GM06990 (cell line): ENCODE results near the gene MYO16.

ENCODE experiments used
- DNase-seq: peaks from one replicate; pipeline ENCODE4 v3.0.0-alpha.2; 2011; ENCODE audit not compliant: insufficient read length; ENCODE audit errors: extremely low read depth
- H3K27me3 ChIP-seq: replicated peaks from 2 replicates; pipeline ENCODE4 v1.6.0; 2011; ENCODE audit warnings: low read length; ENCODE audit not compliant: control insufficient read depth, insufficient read depth
- H3K36me3 ChIP-seq: 2 replicates; pipeline ENCODE4 v1.5.1; 2011; ENCODE audit warnings: low read length; ENCODE audit not compliant: control insufficient read depth, insufficient read depth
- H3K4me3 ChIP-seq: replicated peaks from 2 replicates; pipeline ENCODE4 v1.5.1; 2011; ENCODE audit warnings: low read depth, mild to moderate bottlenecking, control low read depth, low read length
- TF ChIP-seq, protein P1 (sequence below): IDR thresholded peaks from 2 replicates; pipeline ENCODE4 v1.5.1; 2011; ENCODE audit warnings: low read length, control low read depth, mild to moderate bottlenecking, inconsistent platforms; ENCODE audit not compliant: insufficient read depth, poor library complexity, severe bottlenecking

Gene MYO16

DNA sequence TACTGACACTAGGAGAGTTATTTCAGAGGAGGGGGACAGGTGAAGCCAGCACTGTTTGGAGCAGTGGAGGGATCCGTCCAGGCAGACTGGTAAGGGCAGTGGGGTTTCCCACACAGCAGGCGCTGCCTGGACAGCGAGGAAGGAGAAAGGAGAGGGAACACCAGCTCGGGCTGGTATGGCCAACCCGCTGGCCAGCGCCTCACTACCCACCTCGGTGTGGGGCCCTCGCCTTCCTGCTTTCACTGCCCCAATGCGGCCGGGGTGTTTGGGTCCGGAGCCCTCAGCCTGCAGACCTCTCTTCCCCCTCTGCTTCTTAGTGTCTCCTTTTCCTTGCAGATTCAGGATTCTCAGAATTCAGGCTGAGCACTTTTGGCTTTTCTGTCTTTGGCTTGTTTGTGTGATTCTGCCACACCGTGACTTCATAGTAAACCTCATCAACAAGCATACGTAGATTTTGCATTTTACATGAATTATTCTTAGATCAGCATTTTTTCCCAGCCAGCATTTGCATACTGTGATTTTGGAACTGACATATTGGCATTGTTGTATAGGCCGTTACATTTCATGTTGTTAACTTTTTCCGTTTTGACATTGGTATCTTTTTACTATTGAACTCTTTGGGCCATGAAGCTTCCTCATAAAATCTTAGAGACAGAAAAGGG, 294.1 kb downstream of the MYO16 start:
- Histone ChIP-seq H3K27me3 (no peaks in the 10 kb centered on the region), H3K4me3 (no peak overlapping the region), H3K36me3 (no peaks in the 10 kb centered on the region)
- no peak for DNase-seq
- TF ChIP-seq, protein P1, sequence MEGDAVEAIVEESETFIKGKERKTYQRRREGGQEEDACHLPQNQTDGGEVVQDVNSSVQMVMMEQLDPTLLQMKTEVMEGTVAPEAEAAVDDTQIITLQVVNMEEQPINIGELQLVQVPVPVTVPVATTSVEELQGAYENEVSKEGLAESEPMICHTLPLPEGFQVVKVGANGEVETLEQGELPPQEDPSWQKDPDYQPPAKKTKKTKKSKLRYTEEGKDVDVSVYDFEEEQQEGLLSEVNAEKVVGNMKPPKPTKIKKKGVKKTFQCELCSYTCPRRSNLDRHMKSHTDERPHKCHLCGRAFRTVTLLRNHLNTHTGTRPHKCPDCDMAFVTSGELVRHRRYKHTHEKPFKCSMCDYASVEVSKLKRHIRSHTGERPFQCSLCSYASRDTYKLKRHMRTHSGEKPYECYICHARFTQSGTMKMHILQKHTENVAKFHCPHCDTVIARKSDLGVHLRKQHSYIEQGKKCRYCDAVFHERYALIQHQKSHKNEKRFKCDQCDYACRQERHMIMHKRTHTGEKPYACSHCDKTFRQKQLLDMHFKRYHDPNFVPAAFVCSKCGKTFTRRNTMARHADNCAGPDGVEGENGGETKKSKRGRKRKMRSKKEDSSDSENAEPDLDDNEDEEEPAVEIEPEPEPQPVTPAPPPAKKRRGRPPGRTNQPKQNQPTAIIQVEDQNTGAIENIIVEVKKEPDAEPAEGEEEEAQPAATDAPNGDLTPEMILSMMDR, result no peak

DNA sequence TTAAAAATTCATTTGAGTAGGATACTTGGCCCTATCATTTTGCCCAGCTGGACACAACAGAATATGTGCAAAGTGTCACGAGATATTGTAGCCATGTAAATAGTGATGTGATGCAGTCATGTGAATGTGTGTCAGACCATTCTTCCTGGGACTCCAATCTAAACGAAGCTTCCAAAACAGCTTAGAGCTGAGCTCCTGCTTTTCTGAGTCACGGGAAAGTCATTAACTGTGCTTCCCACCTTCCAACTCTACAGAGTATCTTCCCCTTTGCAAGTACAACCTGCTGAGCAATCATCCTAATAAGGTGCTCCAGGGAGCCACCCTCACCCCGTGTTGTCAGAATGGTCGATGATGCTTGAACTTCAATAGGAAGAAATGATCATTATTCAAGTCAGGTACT, 294.7 kb downstream of the MYO16 start:
- no peak for DNase-seq
- Histone ChIP-seq H3K27me3 (no peaks in the 10 kb centered on the region), H3K4me3 (no peak overlapping the region), H3K36me3 (no peaks in the 10 kb centered on the region)
- TF ChIP-seq, protein P1, result no peak

DNA sequence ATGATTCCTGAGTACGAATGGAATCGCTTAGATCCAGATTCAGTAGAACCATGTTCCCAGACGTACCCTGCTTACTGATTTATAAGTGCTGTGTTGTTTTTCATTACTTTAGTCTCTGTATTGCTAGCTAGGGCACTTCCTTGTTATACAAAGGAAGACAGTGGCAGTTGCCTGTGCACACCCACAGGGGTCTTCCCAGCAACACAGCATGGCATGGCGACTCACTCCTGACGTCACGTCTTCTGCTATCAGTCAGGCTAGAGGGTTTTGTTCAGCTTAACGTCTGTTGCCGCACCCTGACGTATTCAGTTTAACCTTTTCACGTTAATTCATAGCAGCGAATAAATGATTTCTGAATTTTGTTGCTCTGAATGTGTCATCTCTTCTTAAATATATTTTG, 295.1 kb downstream of the MYO16 start:
- no peak for DNase-seq
- Histone ChIP-seq H3K27me3 (no peaks in the 10 kb centered on the region), H3K4me3 (no peak overlapping the region)

DNA sequence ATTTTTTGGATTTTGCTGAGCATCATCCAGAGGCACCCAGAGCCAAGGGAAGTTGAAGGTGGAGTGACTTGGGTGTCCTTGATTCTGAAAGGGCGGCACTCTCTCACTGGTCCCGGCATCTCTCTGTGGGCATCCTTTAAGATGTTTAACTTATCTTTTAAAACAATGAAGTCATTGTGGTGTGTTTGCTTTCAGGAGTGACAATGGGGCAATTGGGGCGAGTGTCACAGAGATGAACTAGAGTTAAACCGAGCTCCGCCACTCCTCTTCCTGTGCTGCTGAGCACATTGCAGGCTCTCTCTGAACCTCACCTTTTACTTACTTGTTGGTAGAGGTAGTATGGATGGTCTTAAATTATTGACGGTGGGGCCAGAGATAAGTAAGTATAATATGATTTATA, 295.7 kb downstream of the MYO16 start:
- no peak for DNase-seq
- Histone ChIP-seq H3K4me3 (no peak overlapping the region), H3K36me3 (no peaks in the 10 kb centered on the region), H3K27me3 (no peaks in the 10 kb centered on the region)
- TF ChIP-seq, protein P1, result no peak

More for the DNA sequence above, 295.1 kb downstream of the MYO16 start:
- H3K36me3 ChIP-seq, result no peaks in the 10 kb centered on the region
- TF ChIP-seq, protein P1, result no peak

DNA sequence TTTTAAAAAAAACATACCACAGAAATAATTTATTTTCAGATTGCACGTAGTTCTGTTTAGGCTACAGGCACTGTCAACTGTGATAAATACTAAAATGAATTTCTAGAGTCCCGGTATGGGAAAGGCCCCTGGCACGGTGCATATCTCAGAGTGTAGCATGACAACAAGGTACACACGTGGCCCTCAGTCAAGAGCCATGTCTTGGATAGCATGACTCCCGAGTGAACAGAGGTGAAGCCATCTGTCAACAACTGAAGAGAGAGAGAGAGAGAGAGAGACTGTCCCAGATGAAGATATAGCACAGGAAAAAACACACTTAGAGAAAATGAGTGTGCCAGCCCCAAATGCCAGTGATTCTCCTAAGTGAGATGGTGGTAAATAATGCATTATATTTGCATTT, 297.5 kb downstream of the MYO16 start:
- Histone ChIP-seq H3K4me3 (no peak overlapping the region), H3K36me3 (no peaks in the 10 kb centered on the region), H3K27me3 (no peaks in the 10 kb centered on the region)
- TF ChIP-seq, protein P1, result no peak
- no peak for DNase-seq

DNA sequence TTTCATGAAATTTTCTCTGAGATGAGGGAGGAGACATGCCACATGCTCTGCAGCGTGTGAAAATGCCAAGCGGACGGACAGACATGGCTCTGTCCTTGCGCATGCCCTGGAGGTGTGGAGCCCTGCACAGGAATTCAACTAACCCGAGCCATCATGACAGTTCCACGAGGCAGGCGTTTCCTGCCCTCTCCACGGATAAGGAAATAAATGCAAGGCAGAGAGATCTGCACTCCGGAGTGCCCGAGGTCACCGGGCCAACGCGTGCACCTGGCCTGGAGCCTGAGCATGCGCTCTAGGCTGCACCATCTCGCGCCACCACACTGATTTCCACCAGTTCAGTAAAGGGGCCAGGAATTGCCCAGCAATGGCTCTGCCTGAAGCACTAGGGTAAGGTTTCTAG, 298.2 kb downstream of the MYO16 start:
- DNase-seq, result no peak
- TF ChIP-seq, protein P1, result no peak
- H3K27me3 ChIP-seq, result no peaks in the 10 kb centered on the region
- no peak overlapping the region for H3K4me3 ChIP-seq
- H3K36me3 ChIP-seq, result no peaks in the 10 kb centered on the region
